Spinal cord (tissue), 10 donors: ENCODE results near the gene GPR55. TPM values are rescaled to one million over a fixed set of nuclear protein-coding genes. Genes with fewer than 3 reads are reported as not detected.

Experiments
- DNase-seq, 6 donors: peaks; one replicate each; pipeline versions ENCODE4 v3.0.0 to v3.0.0-alpha.2; 2013 to 2015; ENCODE audit warnings: low spot score in 6 of 6, low read depth in 4 of 6
- H3K27ac ChIP-seq: one replicate; pipeline ENCODE4 v1.5.1; 2013; ENCODE audit warnings: low read depth, low read length, control low read depth
- H3K27me3 ChIP-seq: one replicate; pipeline ENCODE4 v1.6.1; 2013; ENCODE audit warnings: low read length; ENCODE audit not compliant: control insufficient read depth, insufficient read depth
- H3K36me3 ChIP-seq: one replicate; pipeline ENCODE4 v1.6.1; 2013; ENCODE audit warnings: low read length; ENCODE audit not compliant: control insufficient read depth, insufficient read depth
- H3K4me1 ChIP-seq: one replicate; pipeline ENCODE4 v1.6.1; 2013; ENCODE audit warnings: low read length; ENCODE audit not compliant: control insufficient read depth, insufficient read depth
- H3K4me3 ChIP-seq: one replicate; pipeline ENCODE4 v1.5.1; 2013; ENCODE audit warnings: low read depth, low read length, control low read depth
- H3K9me3 ChIP-seq: one replicate; pipeline ENCODE4 v1.6.1; 2013; ENCODE audit warnings: low read length; ENCODE audit not compliant: control insufficient read depth, insufficient read depth
- WGBS: methylation state at CpG from one replicate; pipeline ENCODE4 v1.1.5; 2013; ENCODE audit warnings: missing lambda C conversion rate; ENCODE audit not compliant: insufficient coverage; 5-methylcytosine and 5-hydroxymethylcytosine counted together
- polyA plus RNA-seq, 2 donors: library from polyadenylated mRNA; unstranded; fragments of 120-200 nt; gene quantifications; one replicate each; pipeline ENCODE4 v1.2.1, GENCODE V29; 2013; ENCODE audit not compliant: insufficient read length in 2 of 2
- total RNA-seq, 2 donors: library from RNA; depleted of rRNA in 1 of 2; stranded (reverse); fragments of 120-200 nt in 1 of 2; fragments of >200 nt in 1 of 2; gene quantifications; one replicate each; pipeline versions ENCODE4 v1.2.3 to v1.2.4, GENCODE V29; 2013 to 2014
- donor health status: healthy.

GPR55 gene
- total and polyA plus RNA-seq, 4 donors: 0.08 to 0.12 TPM; not detected in 2

- Histone ChIP-seq H3K27me3 (no peaks in the 10 kb centered on the region), H3K4me3 (no peak overlapping the region), H3K4me1 (no peaks in the 10 kb centered on the region), H3K36me3 (no peaks in the 10 kb centered on the region), H3K27ac (no peak overlapping the region), H3K9me3 (no peaks in the 10 kb centered on the region)
- WGBS: 92% methylated on average over 16 of the region's 18 CpGs
- no peak for DNase-seq
These were observed 15.0 kb downstream of the GPR55 start for GRCh38 chr2:230909841-230910545.

GRCh38 chr2:230908595-230909191 lies 16.3 kb downstream of the GPR55 start:
- no peak for DNase-seq
- 62% methylated on average over 6 of the region's 10 CpGs for WGBS
- H3K4me3 ChIP-seq: no peak overlapping the region

GRCh38 chr2:230908092-230908594 lies 16.9 kb downstream of the GPR55 start:
- H3K9me3 ChIP-seq: no peaks in the 10 kb centered on the region
- H3K4me3 ChIP-seq: no peak overlapping the region
- no peak for DNase-seq
- H3K36me3 ChIP-seq: no peaks in the 10 kb centered on the region
- no peak overlapping the region for H3K27ac ChIP-seq
- H3K4me1 ChIP-seq: no peaks in the 10 kb centered on the region
- 89% methylated on average over 6 of the region's 6 CpGs for WGBS
- no peaks in the 10 kb centered on the region for H3K27me3 ChIP-seq

More at GRCh38 chr2:230908595-230909191, 16.3 kb downstream of the GPR55 start:
- no peak overlapping the region for H3K27ac ChIP-seq
- no peaks in the 10 kb centered on the region for H3K36me3 ChIP-seq
- no peaks in the 10 kb centered on the region for H3K27me3 ChIP-seq
- H3K4me1 ChIP-seq: no peaks in the 10 kb centered on the region
- H3K9me3 ChIP-seq: no peaks in the 10 kb centered on the region

GRCh38 chr2:230907361-230908091 lies 17.5 kb downstream of the GPR55 start:
- Histone ChIP-seq H3K9me3 (no peaks in the 10 kb centered on the region), H3K27me3 (no peaks in the 10 kb centered on the region), H3K36me3 (no peaks in the 10 kb centered on the region), H3K4me1 (no peaks in the 10 kb centered on the region), H3K4me3 (no peak overlapping the region), H3K27ac (no peak overlapping the region)
- DNase-seq: no peak
- WGBS: 98% methylated on average over 12 of the region's 16 CpGs

GRCh38 chr2:230906471-230907230 lies 18.4 kb downstream of the GPR55 start:
- no peak for DNase-seq
- WGBS: 95% methylated on average over 13 of the region's 15 CpGs
- Histone ChIP-seq H3K4me1 (peaks cover 3% of the 10 kb centered on the region), H3K27me3 (no peaks in the 10 kb centered on the region), H3K36me3 (no peaks in the 10 kb centered on the region), H3K9me3 (no peaks in the 10 kb centered on the region), H3K27ac (no peak overlapping the region), H3K4me3 (no peak overlapping the region)

- Histone ChIP-seq H3K9me3 (no peaks in the 10 kb centered on the region), H3K27me3 (no peaks in the 10 kb centered on the region), H3K4me3 (no peak overlapping the region), H3K27ac (no peak overlapping the region), H3K36me3 (no peaks in the 10 kb centered on the region), H3K4me1 (peaks cover 3% of the 10 kb centered on the region)
- no peak for DNase-seq
- 58% methylated on average over 15 of the region's 18 CpGs for WGBS
These were observed 19.3 kb downstream of the GPR55 start for GRCh38 chr2:230905448-230906421.

- WGBS: 66% methylated on average over 11 of the region's 15 CpGs
- DNase-seq: no peak
- H3K4me3 ChIP-seq: no peak overlapping the region
- no peaks in the 10 kb centered on the region for H3K9me3 ChIP-seq
- H3K27ac ChIP-seq: no peak overlapping the region
- H3K36me3 ChIP-seq: no peaks in the 10 kb centered on the region
- H3K4me1 ChIP-seq: peaks cover 11% of the 10 kb centered on the region
- H3K27me3 ChIP-seq: no peaks in the 10 kb centered on the region
These were observed 20.1 kb downstream of the GPR55 start for GRCh38 chr2:230904856-230905447.

GRCh38 chr2:230903231-230904150 lies 21.6 kb downstream of the GPR55 start:
- Histone ChIP-seq H3K4me3 (no peak overlapping the region), H3K27me3 (no peaks in the 10 kb centered on the region), H3K9me3 (no peaks in the 10 kb centered on the region), H3K4me1 (peaks cover 26% of the 10 kb centered on the region), H3K36me3 (no peaks in the 10 kb centered on the region), H3K27ac (no peak overlapping the region)
- WGBS: 91% methylated on average over 18 of the region's 19 CpGs
- DNase-seq: no peak
